Measurements from ENCODE around the gene FLNB. TPM values are rescaled to one million over a fixed set of nuclear protein-coding genes. Genes with fewer than 3 reads are reported as not detected.

Gene FLNB
- total RNA-seq, 2 donors from 2014 or later: 331 to 408 TPM

DNA sequence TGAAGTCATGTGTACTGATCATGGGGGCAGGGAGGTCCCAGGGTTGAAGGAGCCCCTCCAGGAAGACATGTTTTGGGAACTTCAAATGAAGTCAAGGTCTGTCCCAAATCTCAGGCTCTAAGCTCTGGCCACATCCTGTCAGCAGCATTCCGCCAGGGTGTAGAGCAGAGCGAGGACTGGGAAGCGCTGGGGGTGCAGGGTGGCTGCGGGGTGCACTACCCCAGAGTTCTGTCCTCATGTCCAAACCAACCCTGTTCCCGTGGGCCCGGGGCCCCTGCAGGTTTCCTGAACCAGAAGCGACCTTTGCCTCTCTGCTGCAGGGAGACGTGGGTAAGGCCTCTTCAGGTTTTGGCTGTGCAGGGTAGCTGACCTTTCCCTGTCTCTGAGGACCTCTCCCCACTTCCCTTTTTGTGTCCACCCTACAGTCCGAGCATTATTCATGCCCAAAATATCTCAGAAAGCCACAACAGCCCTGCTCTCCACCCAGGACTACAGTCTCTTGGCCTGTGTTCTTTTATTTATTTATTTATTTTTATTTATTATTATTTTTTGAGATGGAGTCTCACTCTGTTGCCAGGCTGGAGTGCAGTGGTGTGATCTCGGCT, 26.6 kb upstream of the FLNB start:
- DNase-seq (ENCODE audit: low spot score): no peak
- H3K27me3 ChIP-seq (replicated peaks; ENCODE audit: insufficient read depth): no peaks in the 10 kb centered on the region
- no peak overlapping the region for H3K27ac ChIP-seq
- no peak for TF ChIP-seq POLR2AphosphoS5 (IDR thresholded peaks at IDR 0.05)
- TF ChIP-seq POLR2A (IDR thresholded peaks at IDR 0.05): no peak
- TF ChIP-seq, protein P1, sequence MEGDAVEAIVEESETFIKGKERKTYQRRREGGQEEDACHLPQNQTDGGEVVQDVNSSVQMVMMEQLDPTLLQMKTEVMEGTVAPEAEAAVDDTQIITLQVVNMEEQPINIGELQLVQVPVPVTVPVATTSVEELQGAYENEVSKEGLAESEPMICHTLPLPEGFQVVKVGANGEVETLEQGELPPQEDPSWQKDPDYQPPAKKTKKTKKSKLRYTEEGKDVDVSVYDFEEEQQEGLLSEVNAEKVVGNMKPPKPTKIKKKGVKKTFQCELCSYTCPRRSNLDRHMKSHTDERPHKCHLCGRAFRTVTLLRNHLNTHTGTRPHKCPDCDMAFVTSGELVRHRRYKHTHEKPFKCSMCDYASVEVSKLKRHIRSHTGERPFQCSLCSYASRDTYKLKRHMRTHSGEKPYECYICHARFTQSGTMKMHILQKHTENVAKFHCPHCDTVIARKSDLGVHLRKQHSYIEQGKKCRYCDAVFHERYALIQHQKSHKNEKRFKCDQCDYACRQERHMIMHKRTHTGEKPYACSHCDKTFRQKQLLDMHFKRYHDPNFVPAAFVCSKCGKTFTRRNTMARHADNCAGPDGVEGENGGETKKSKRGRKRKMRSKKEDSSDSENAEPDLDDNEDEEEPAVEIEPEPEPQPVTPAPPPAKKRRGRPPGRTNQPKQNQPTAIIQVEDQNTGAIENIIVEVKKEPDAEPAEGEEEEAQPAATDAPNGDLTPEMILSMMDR (IDR thresholded peaks at IDR 0.05): no peak
- H3K4me1 ChIP-seq (replicated peaks): no peaks in the 10 kb centered on the region
- intact Hi-C loops (cut with DNase I): no loop called here
- no peaks in the 10 kb centered on the region for H3K9me3 ChIP-seq
- H3K36me3 ChIP-seq: no peaks in the 10 kb centered on the region
- WGBS: 89% methylated on average over 10 of the region's 10 CpGs
- no peak overlapping the region for H3K4me3 ChIP-seq

DNA sequence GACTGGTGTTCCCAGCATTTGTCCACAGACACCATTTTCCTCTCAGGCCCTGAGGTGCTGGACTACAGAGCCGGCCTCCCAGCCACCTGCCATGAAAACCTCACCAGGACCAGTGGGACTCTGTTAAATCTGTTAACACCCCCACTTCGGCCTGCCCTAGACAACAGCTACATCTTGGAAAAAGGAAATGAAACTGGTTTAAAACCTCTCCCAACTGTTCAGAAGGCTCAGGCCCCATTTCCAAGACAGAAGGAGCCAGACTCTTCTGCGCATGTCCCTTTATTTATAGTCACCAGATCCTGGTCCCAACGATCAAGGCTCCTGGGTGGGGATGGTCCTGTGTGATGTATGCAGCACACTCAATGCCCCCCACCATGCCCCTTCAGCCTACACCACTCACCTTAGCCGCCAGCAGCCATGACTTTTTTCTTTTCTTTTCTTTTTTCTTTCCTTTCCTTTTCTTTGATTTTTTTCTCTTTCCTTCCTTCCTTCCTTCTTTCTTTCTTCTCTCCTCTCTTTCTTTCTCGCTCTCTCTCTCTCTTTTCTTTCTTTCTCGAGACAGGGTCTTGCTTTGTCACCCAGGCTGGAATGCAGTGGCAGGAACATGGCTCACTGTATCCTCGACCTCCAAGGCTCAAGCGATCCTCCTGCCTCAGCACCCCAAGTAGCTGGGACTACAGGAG, 25.5 kb upstream of the FLNB start:
- no peaks in the 10 kb centered on the region for H3K27me3 ChIP-seq (replicated peaks; ENCODE audit: insufficient read depth)
- no peak for TF ChIP-seq POLR2AphosphoS5 (IDR thresholded peaks at IDR 0.05)
- TF ChIP-seq, protein P1 (IDR thresholded peaks at IDR 0.05): no peak
- TF ChIP-seq POLR2A (IDR thresholded peaks at IDR 0.05): no peak
- no peak for DNase-seq (ENCODE audit: low spot score)
- H3K4me3 ChIP-seq: no peak overlapping the region
- WGBS: 89% methylated on average over 9 of the region's 9 CpGs
- H3K9me3 ChIP-seq: no peaks in the 10 kb centered on the region
- no peaks in the 10 kb centered on the region for H3K4me1 ChIP-seq (replicated peaks)
- H3K36me3 ChIP-seq: no peaks in the 10 kb centered on the region
- no peak overlapping the region for H3K27ac ChIP-seq
- intact Hi-C loops (cut with DNase I): no loop called here

DNA sequence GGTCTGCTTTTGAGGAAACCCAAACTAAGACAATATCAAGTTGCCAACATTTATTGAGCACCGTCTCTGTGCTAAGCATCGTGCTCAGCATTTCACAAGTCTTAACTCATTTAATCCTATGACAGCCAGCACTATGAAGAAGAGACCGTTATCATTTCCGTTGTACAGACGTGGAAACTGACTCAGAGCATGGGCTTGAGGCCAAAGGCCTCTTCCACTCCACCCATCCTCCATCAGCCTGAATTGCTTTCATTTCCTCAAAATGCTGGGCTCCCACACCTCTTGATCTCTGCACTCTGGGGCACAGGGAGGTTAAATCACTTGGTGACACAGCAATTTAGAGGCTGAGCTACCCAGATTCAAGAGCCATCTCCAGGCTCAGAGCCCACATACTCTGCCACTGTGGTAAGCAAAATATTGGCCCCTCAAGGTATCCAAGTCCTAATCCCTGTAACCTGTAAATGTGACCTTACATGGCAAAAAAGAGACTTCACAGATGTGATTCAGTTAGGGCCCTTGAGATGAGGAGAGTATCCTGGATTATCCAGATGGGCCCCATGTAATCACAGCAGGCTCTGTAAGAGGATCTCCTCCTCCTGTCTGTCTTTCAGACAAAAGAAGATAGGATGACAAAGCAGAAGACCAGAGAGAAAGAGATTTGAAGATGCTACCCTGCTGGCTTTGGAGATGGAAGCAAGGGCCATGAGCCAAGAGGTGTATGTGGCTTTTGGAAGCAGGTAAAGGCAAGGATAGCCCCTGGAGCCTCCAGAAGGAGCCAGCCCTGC, 24.3 kb upstream of the FLNB start:
- intact Hi-C loops (cut with DNase I): no loop called here
- no peaks in the 10 kb centered on the region for H3K4me1 ChIP-seq (replicated peaks)
- no peaks in the 10 kb centered on the region for H3K9me3 ChIP-seq
- DNase-seq (ENCODE audit: low spot score): no peak
- no peak overlapping the region for H3K27ac ChIP-seq
- H3K4me3 ChIP-seq: no peak overlapping the region
- no peaks in the 10 kb centered on the region for H3K27me3 ChIP-seq (replicated peaks; ENCODE audit: insufficient read depth)
- no peaks in the 10 kb centered on the region for H3K36me3 ChIP-seq
- WGBS: 35% methylated on average over 5 of the region's 5 CpGs
- peak; percentile 24 for TF ChIP-seq POLR2AphosphoS5 (IDR thresholded peaks at IDR 0.05)
- TF ChIP-seq, protein P1 (IDR thresholded peaks at IDR 0.05): no peak

DNA sequence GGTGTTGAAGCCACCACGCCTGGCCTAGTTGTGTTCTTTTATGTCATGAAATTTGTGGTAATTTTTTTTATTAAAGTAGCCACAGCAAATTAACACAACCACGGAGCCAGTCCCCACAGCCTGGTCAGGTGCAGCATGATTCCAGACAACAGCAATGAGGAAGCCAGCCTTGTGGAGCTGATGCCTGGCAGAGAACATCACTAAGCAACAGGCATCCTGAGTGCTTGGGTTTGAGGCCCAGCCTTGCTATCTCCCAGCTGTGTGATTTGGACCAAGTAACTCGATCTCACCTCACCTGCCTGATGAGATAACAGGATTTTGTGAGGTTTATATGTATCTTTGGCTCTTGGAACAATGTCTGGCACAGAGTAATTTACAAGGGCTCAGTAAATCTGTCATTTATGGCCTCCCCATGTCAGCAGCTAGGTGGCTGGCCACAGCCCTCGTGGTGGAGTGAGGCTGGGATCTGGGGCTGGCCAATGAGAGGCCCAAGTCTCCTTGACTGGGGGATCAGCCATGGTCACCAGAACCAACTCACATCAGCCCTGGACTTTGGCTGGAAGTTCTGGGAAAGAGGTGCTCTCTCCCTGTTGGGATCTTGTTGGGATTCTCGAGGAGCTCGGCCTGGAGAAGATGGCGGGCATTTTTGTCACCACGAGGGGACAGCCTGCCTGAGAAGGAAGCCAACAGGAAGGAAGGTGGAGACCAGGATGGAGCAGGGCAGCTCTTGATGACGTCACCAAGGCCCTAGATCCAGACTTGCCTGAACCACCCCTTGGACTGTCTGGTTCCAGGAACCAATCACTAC, 22.8 kb upstream of the FLNB start:
- WGBS: 75% methylated on average over 9 of the region's 9 CpGs
- no peaks in the 10 kb centered on the region for H3K36me3 ChIP-seq

More for the DNA sequence above, 22.8 kb upstream of the FLNB start:
- H3K4me1 ChIP-seq (replicated peaks): no peaks in the 10 kb centered on the region
- intact Hi-C loops (cut with DNase I): no loop called here
- no peak overlapping the region for H3K27ac ChIP-seq
- no peaks in the 10 kb centered on the region for H3K9me3 ChIP-seq
- H3K27me3 ChIP-seq (replicated peaks; ENCODE audit: insufficient read depth): no peaks in the 10 kb centered on the region
- TF ChIP-seq POLR2A (IDR thresholded peaks at IDR 0.05) (no peak), POLR2AphosphoS5 (IDR thresholded peaks at IDR 0.05) (peak; percentile 67)
- TF ChIP-seq, protein P1 (IDR thresholded peaks at IDR 0.05): peak in 1 of 4 experiments; percentile 32
- peak; percentile 30 for DNase-seq (ENCODE audit: low spot score)
- no peak overlapping the region for H3K4me3 ChIP-seq

Data from prostate gland (tissue), 2 donors.